ENCODE data around the gene RAPGEF4.

RAPGEF4 gene

DNA sequence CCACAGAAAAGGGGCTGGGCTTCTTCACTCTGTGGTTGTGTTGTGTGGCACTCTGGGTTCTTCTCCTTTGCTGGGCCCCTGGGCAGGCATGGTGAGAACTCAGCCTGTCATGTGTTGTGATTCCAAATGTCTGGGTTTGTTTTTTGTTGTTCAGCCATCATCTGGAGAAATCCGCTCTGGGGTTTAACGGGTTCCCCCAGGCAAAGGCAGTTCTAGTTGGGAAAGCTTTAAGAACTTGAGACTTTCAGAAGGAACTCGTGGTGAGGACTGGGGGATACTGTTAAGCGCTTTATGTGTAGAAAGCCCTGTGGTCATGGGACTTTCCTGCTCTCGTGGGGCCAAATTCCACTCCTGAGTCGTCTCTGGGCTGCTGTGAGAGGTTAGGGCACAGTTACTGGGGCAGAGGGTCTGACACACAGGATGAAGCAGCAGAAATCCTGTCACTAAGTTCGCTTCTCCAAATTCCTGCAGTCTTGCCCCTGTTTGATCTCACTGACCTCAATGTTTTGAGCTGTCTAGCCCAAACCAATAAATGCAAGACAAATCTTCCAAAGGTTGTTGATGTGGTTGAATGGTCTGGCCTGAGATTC is 87.7 kb downstream of the RAPGEF4 start:
- DNase-seq (ENCODE audit: low read depth in 2 of 2), result no peak

- DNase-seq (ENCODE audit: low read depth in 2 of 2), result no peak
Measured at GRCh38 chr2:172826522-172826921, 90.9 kb downstream of the RAPGEF4 start.

GRCh38 chr2:172829229-172829628 is 93.6 kb downstream of the RAPGEF4 start:
- DNase-seq (ENCODE audit: low read depth in 2 of 2), result no peak

- no peak for DNase-seq (ENCODE audit: low read depth in 2 of 2)
Measured at GRCh38 chr2:172830482-172830881, 94.8 kb downstream of the RAPGEF4 start.

- DNase-seq (ENCODE audit: low read depth in 2 of 2), result no peak
Measured at GRCh38 chr2:172833898-172834297, 98.3 kb downstream of the RAPGEF4 start.

DNA sequence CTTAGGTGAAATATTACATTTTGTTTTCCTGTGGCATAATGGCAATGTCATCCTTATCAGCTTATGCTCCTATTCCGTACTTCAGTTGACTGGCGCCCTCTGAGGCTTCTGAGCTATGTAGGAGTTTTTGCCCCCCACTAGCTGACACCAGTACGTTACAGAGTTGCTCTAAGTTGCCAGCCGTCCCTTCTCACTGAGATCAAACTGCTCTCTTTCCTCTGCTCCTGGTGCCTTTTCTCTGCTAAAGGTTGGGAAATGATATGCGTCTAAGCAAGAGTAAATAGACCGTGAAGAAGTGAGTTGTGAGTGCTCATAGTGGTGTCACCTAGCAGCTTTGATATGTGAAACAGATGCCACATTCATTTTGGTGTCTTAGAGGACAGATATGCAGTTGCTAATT is 99.2 kb downstream of the RAPGEF4 start:
- DNase-seq (ENCODE audit: low read depth in 2 of 2), result no peak

DNA sequence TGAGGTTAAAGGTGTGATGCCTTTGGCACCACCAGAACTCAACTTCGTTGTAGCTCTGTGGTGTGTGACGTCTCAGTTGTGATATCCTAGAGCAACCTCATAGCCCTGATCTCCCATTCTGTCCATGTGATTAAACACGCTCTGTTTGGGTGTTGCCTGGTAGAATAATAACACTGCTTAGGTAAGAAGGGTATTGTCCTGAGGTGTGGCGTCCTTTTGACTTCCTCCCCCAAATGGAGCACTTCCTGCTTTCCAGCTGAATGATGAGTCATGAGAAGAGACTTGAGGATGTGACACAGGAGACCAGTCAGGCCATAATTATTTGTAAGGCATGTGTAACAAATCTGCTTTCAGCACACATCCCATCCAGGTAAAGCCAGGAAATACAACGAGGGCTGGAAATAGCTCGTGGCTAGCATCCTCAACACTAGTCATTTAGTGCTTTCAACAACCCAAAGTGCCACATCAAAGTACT is 100.7 kb downstream of the RAPGEF4 start:
- DNase-seq (ENCODE audit: low read depth in 2 of 2), result no peak

GRCh38 chr2:172836827-172837226 is 101.2 kb downstream of the RAPGEF4 start:
- DNase-seq (ENCODE audit: low read depth in 2 of 2), result no peak

GRCh38 chr2:172839446-172839845 is 103.8 kb downstream of the RAPGEF4 start:
- no peak for DNase-seq (ENCODE audit: low read depth in 2 of 2)

DNA sequence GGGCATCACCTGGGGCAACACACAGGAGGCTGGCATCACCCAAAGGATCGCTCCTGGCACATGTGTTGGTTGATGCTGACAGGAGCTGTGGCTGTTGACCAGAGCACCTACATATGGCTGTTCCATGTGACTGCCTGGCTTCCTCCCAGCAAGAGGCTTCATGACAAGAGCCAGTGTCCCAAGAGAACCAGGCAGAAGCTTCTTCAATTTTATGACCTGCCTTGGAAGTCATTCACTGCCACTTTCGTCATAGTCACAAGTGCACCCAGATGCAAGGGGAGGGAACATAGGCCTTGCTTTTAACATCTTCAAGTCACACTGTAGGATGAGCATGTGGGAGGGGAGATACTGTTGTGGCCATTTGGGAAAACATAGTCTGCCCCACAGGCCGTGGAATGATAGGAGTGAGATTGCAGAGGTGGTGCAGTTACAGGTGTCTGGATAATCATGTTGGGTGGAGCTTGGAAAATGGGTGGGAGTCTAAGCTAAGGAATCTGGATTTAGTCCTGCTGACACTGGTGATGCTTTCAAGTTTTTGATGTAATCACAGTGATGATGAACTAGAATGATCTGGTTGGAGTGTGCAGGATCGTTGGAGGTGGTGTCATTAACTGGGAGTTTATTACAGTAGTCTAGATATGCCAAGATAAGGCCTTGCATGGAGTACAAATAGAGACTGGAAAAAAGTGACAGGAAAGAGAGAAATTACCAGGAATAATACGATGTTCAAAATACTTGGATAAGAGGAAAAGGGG is 107.0 kb downstream of the RAPGEF4 start:
- DNase-seq (ENCODE audit: low read depth in 2 of 2), result no peak

GRCh38 chr2:172843266-172843582 is 107.6 kb downstream of the RAPGEF4 start:
- DNase-seq (ENCODE audit: low read depth in 2 of 2), result no peak

DNA sequence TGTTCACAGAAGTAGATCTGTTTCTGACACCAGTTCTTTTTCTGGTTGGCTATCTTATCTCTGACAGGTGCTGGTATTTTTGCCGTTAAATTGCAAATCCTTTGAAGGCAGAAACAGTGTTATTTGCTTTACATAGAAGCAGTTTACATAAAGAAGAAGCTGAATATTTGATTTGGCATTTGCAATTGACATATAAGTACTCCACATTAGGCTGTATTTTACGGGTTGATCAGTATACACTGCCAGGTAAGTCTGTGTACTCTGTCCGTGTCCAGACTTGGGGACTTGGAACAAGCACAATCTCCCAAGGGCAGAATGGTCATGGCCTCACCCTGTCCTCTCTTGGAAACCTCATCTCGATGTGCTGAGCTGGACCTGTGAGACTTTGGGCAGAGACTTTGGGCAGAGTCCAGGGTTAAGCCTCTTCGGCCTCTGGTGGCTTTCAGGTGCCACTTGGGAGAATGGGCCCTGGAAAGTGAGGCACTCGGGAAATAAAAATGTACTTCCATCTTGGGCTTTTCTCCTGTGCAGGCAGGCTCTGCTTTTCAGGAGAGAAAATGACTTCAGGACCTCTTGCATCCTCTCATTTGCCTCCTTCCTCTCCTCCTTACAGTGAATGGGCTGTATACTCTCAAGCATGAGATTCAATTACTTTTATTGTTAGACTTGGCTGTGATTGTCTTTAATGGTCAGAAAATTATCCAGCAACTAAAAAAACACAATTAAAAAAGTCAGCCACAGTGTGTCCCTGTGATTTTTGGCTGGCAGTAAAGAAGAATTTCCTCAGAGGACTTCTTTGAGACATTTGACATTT is 108.5 kb downstream of the RAPGEF4 start:
- DNase-seq (ENCODE audit: low read depth in 2 of 2), result no peak

GRCh38 chr2:172845028-172845630 is 109.5 kb downstream of the RAPGEF4 start:
- DNase-seq (ENCODE audit: low read depth in 2 of 2), result no peak

- DNase-seq (ENCODE audit: low read depth in 2 of 2), result no peak
Measured at GRCh38 chr2:172846551-172846950, 110.9 kb downstream of the RAPGEF4 start.

DNA sequence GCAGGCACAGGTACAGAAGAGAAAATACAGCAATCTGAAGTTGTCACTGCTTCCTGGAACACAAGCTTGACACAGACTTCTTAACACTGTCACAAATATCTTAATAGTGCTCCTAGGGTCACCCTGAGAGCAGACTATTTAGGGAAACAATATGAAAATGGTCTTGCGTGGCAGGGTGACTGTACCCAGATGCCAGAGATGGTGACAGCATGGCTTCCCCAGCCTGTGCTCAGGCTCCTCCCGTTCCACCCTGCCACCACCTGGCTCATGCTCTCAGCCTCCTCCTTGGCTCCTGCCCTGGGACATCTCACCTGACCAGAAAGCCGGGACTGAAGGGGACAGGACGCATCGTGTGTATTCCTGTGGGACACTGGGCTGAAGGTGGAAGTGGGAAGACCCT is 111.5 kb downstream of the RAPGEF4 start:
- no peak for DNase-seq (ENCODE audit: low read depth in 2 of 2)

DNA sequence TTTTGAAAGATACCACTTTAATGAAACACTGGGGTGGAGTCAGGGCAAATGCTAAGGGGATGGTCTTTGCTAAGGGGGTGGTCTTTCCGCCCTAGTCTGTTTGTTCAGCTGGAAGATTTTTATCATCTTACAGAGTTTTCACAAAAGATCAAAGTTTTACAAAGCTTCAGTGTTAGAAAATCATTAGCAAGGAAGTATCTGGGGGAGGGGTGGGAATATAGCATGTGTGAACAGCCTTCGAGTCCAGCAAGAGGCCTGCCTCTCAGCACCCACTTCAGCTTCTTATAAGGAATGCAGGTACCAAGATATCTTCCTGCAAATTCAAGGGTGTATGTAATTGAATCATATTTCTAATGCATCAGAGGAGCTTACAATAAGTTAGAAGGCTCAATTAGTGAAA is 112.9 kb downstream of the RAPGEF4 start:
- no peak for DNase-seq (ENCODE audit: low read depth in 2 of 2)

DNA sequence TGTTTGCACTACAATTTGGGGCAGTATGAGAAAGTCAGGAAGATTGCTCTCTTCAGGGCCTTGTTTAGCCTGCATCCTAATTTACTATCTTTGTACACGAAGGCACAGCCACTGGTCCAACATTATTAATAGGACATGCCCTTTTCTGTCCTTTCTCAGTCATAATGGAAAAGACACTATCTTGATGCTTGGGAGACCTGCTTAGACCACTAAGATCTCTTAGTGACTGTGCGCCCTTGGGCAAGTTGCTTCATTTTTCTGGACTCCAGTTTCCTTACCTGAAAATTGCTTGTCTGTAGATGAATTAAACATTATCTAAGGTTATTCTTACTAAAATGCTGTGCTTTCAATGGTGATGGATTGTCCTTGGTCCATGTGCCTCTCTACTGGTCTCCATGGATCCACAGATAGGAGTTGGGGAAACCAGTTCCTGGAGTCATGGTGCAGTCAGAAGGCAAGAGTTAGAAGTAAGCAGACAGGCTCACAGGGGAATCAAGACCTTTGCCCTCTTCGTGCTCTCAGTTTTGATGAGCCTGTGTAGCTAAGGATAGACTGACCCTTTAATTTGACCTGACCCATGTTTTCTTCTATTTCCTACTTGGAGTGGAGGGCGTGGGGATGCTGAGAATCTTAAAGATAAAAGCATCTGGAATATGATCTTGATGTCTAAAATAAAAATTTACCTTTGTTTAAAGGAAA is 114.0 kb downstream of the RAPGEF4 start:
- DNase-seq (ENCODE audit: low read depth in 2 of 2), result no peak

- DNase-seq (ENCODE audit: low read depth in 2 of 2), result no peak
Measured at GRCh38 chr2:172855588-172855987, 119.9 kb downstream of the RAPGEF4 start.

DNA sequence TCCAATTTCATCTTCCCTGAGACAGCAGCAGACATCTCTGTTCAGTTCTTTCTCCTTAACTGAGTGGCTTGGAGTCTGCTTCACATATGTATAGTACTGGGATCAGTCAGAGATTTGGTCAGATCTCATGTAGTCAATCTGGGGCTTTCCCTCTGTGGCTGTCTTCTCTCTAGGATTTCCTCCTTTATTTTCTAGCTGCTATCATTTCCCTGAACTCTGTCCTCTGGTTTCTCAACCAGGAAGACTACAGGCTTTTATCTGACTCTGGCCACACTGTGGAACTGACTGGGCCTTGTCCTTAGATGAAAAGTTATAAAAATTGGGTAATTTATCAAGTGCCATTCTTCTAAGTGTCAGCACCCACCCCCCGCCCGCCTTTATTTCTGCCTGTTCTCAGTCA is 121.0 kb downstream of the RAPGEF4 start:
- no peak for DNase-seq (ENCODE audit: low read depth in 2 of 2)

DNA sequence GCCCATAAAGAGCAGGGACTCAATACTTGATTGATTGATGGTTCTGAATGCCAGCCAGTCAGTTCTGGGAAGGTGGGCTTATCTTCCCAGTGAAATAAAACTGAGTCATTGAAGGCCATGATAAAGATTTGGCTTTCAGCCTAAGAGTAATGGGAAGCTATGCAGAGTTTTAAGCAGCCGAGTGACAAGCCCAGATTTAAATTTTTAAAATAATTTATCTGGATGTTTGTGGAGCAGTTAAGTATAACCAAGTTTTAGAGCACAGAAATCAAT is 122.8 kb downstream of the RAPGEF4 start:
- DNase-seq (ENCODE audit: low read depth in 2 of 2), result no peak

GRCh38 chr2:172859581-172860335 is 124.1 kb downstream of the RAPGEF4 start:
- DNase-seq (ENCODE audit: low read depth in 2 of 2), result no peak
